SK-N-SH (cell line): ENCODE measurements around the gene VENTX. TPM values are rescaled to one million over a fixed set of nuclear protein-coding genes. Genes with fewer than 3 reads are reported as not detected.

ENCODE experiments used
- CTCF ChIA-PET: fragments of 300-600, 350-600 bp; formaldehyde crosslinking; extraction: SDS; loops from one replicate; lab custom pipeline; 2021; lab: Yijun Ruan, JAX
- POLR2A ChIA-PET: fragments of 350-600 bp; sonication (Branson Sonifier 250); formaldehyde crosslinking; extraction: SDS; loops from one replicate; lab custom pipeline; 2020; ENCODE audit warnings: antibody characterized with exemption, inconsistent platforms; lab: Yijun Ruan, JAX
- DNase-seq: peaks from one replicate; pipeline ENCODE4 v3.0.0; 2012
- H2AFZ ChIP-seq: fragments of 200-600 bp; sonication (generic); 2 replicates; pipeline ENCODE4 v1.8.1; 2016; ENCODE audit warnings: antibody characterized with exemption, mild to moderate bottlenecking, low read depth
- H3F3A ChIP-seq: fragments of 200-600 bp; sonication (generic); replicated peaks from 2 replicates; pipeline ENCODE3; 2016; ENCODE audit warnings: antibody characterized with exemption, mild to moderate bottlenecking; ENCODE audit not compliant: insufficient read depth
- H3K27ac ChIP-seq, 2 experiments: fragments of 200-500 bp in 1 of 2; fragments of 200-600 bp in 1 of 2; sonication (Bioruptor generic) in 1 of 2; sonication (generic), shearing (Covaris generic) in 1 of 2; 2 replicates each; pipeline versions ENCODE4 v1.5.1 to v1.6.1; 2014 to 2016; ENCODE audit warnings: low read depth in 2 of 2, inconsistent platforms in 1 of 2, low read length in 1 of 2, mild to moderate bottlenecking in 1 of 2, mixed read lengths in 1 of 2
- H3K27me3 ChIP-seq: fragments of 200-600 bp; sonication (generic), shearing (Covaris generic); 2 replicates; pipeline ENCODE4 v1.6.1; 2016; ENCODE audit warnings: mixed run types; ENCODE audit not compliant: insufficient read depth
- H3K36me3 ChIP-seq, 2 experiments: fragments of 200-500 bp in 1 of 2; fragments of 200-600 bp in 1 of 2; sonication (Bioruptor generic) in 1 of 2; sonication (generic) in 1 of 2; replicated peaks in 1 of 2; 2 replicates each; pipeline versions ENCODE3 to v1.5.1; 2014 to 2016; ENCODE audit warnings: low read length in 1 of 2, mild to moderate bottlenecking in 1 of 2; ENCODE audit not compliant: insufficient read depth in 2 of 2, control insufficient read depth in 1 of 2
- H3K4me1 ChIP-seq, 2 experiments: fragments of 200-500 bp in 1 of 2; fragments of 200-600 bp in 1 of 2; sonication (Bioruptor generic) in 1 of 2; sonication (generic), shearing (Covaris generic) in 1 of 2; 2 replicates each; pipeline versions ENCODE4 v1.5.1 to v1.6.1; 2014 to 2016; ENCODE audit warnings: low read depth in 1 of 2, low read length in 1 of 2, mixed run types in 1 of 2; ENCODE audit not compliant: insufficient read depth in 2 of 2, control insufficient read depth in 1 of 2
- H3K4me2 ChIP-seq: fragments of 200-600 bp; sonication (generic), shearing (Covaris generic); 2 replicates; pipeline ENCODE4 v1.6.1; 2017; ENCODE audit warnings: mixed run types
- H3K4me3 ChIP-seq, 2 experiments: fragments of 200-500 bp in 1 of 2; fragments of 200-600 bp in 1 of 2; sonication (Bioruptor generic) in 1 of 2; sonication (generic), shearing (Covaris generic) in 1 of 2; 2 replicates each; pipeline versions ENCODE4 v1.5.1 to v1.8.1; 2014 to 2016; ENCODE audit warnings: low read depth in 2 of 2, inconsistent platforms in 1 of 2, low read length in 1 of 2, mild to moderate bottlenecking in 1 of 2, mixed read lengths in 1 of 2, moderate library complexity in 1 of 2
- H3K79me2 ChIP-seq: fragments of 200-600 bp; sonication (generic); 2 replicates; pipeline ENCODE4 v1.8.1; 2017; ENCODE audit warnings: mild to moderate bottlenecking; ENCODE audit not compliant: insufficient read depth
- H3K9ac ChIP-seq: fragments of 200-600 bp; sonication (generic); 2 replicates; pipeline ENCODE4 v1.6.1; 2017; ENCODE audit warnings: mixed run types
- H3K9me2 ChIP-seq: fragments of 200-600 bp; sonication (generic); 2 replicates; pipeline ENCODE4 v1.6.1; 2017; ENCODE audit warnings: mixed run types
- H3K9me3 ChIP-seq: fragments of 200-600 bp; sonication (generic); 2 replicates; pipeline ENCODE4 v1.6.1; 2017; ENCODE audit warnings: mixed run types, mild to moderate bottlenecking, moderate library complexity
- H4K20me1 ChIP-seq: fragments of 200-600 bp; sonication (generic); 2 replicates; pipeline ENCODE4 v1.6.1; 2017; ENCODE audit warnings: mild to moderate bottlenecking, mixed run types; ENCODE audit not compliant: insufficient read depth
- ELF1 ChIP-seq: IDR thresholded peaks from 2 replicates; pipeline ENCODE4 v1.4.0; 2012
- EZH2phosphoT487 ChIP-seq: fragments of 200-600 bp; sonication (generic); IDR thresholded peaks from 2 replicates; pipeline ENCODE4 v1.6.1; 2017; ENCODE audit warnings: low read depth, mixed run types, mild to moderate bottlenecking, antibody characterized with exemption, moderate library complexity, borderline replicate concordance
- FOSL2 ChIP-seq: IDR thresholded peaks from 2 replicates; pipeline ENCODE4 v1.4.0; 2012; ENCODE audit warnings: low read depth, mild to moderate bottlenecking, moderate library complexity, borderline replicate concordance
- FOXJ3 ChIP-seq: sonication (generic); formaldehyde crosslinking; IDR thresholded peaks from 2 replicates; pipeline ENCODE4 v1.5.1; 2020; ENCODE audit warnings: mild to moderate bottlenecking, missing genetic modification reagents
- FOXM1 ChIP-seq: IDR thresholded peaks from 2 replicates; pipeline ENCODE4 v1.4.0; 2012; ENCODE audit warnings: low read depth, mild to moderate bottlenecking
- IRF3 ChIP-seq: fragments of 150-350 bp; IDR thresholded peaks from 2 replicates; pipeline ENCODE4 v1.6.1; 2016; ENCODE audit warnings: mild to moderate bottlenecking, low read depth, low read length
- JUND ChIP-seq: IDR thresholded peaks from 2 replicates; pipeline ENCODE4 v1.4.0; 2012
- MAX ChIP-seq: IDR thresholded peaks from 2 replicates; pipeline ENCODE4 v1.4.0; 2012; ENCODE audit warnings: low read depth
- MEF2A ChIP-seq: IDR thresholded peaks from 2 replicates; pipeline ENCODE4 v1.4.0; 2012; ENCODE audit warnings: low read depth, borderline replicate concordance
- MXI1 ChIP-seq: IDR thresholded peaks from 2 replicates; pipeline ENCODE4 v1.6.1; 2012; ENCODE audit warnings: mild to moderate bottlenecking, low read depth, low read length, improper control_type of control experiment
- NFIC ChIP-seq: IDR thresholded peaks from 2 replicates; pipeline ENCODE4 v1.4.0; 2012; ENCODE audit warnings: borderline replicate concordance
- PBX3 ChIP-seq: IDR thresholded peaks from 2 replicates; pipeline ENCODE4; 2012
- RCOR1 ChIP-seq: fragments of 150-350 bp; IDR thresholded peaks from 2 replicates; pipeline ENCODE4 v1.6.1; 2017; ENCODE audit warnings: antibody characterized with exemption, low read length
- SIN3A ChIP-seq: IDR thresholded peaks from 2 replicates; pipeline ENCODE4 v1.6.1; 2012; ENCODE audit warnings: low read depth, mild to moderate bottlenecking, low read length, moderate library complexity, borderline replicate concordance
- SMC3 ChIP-seq: IDR thresholded peaks from 2 replicates; pipeline ENCODE4 v1.6.1; 2012; ENCODE audit warnings: low read depth, low read length, improper control_type of control experiment
- TCF12 ChIP-seq: IDR thresholded peaks from 2 replicates; pipeline ENCODE4 v1.4.0; 2012
- TEAD4 ChIP-seq: IDR thresholded peaks from 2 replicates; pipeline ENCODE4 v1.4.0; 2012; ENCODE audit warnings: mild to moderate bottlenecking, borderline replicate concordance; ENCODE audit not compliant: insufficient read depth
- USF2 ChIP-seq: fragments of 150-350 bp; IDR thresholded peaks from 2 replicates; pipeline ENCODE4 v1.6.1; 2017; ENCODE audit warnings: antibody characterized with exemption, low read length, low read depth, borderline replicate concordance
- YY1 ChIP-seq: IDR thresholded peaks from 2 replicates; pipeline ENCODE4 v1.4.0; 2012; ENCODE audit warnings: low read depth, mild to moderate bottlenecking
- ZBTB33 ChIP-seq: IDR thresholded peaks from 2 replicates; pipeline ENCODE4 v1.4.0; 2012; ENCODE audit warnings: low read depth, borderline replicate concordance
- WGBS: methylation state at CpG from one replicate; pipeline ENCODE4 v1.1.6; 2017; ENCODE audit warnings: low lambda C conversion rate; 5-methylcytosine and 5-hydroxymethylcytosine counted together
- polyA plus RNA-seq, 3 experiments: library from polyadenylated mRNA; depleted of rRNA; stranded (reverse); fragments of >200 nt; gene quantifications; 2 replicates each; pipeline ENCODE4 v1.2.3, GENCODE V29; 2012

VENTX gene
- polyA plus RNA-seq, 1 of the 3 experiments (the other 2 are of a cell fraction) = not detected

- peaks cover 6% of the 10 kb centered on the region for H3F3A ChIP-seq
- H3K9me2 ChIP-seq = no peaks in the 10 kb centered on the region
- 92% methylated on average over 5 of the region's 10 CpGs for WGBS
- no peak overlapping the region for H2AFZ ChIP-seq
- no peak overlapping the region for H3K27ac ChIP-seq
- DNase-seq = no peak
- CTCF ChIA-PET = no interaction called here
- no peaks in the 10 kb centered on the region for H3K36me3 ChIP-seq
- peaks cover 12 to 14% of the 10 kb centered on the region in 2 experiments; a peak in 3 of 4 replicates for H3K4me1 ChIP-seq
- no peak overlapping the region for H3K4me2 ChIP-seq
- POLR2A ChIA-PET = interaction anchor here (0.7 to 1.5 kb wide), 2 partner anchors 17 to 980 kb away, joined by 4 to 5 read pairs; no protein-coding TSS in a partner anchor
- no peaks in the 10 kb centered on the region for H4K20me1 ChIP-seq
- no peaks in the 10 kb centered on the region for H3K9me3 ChIP-seq
- no peaks in the 10 kb centered on the region for H3K79me2 ChIP-seq
- H3K4me3 ChIP-seq = no peak overlapping the region
- no peaks in the 10 kb centered on the region for H3K27me3 ChIP-seq
- TF ChIP-seq FOSL2 = no peak
- TF ChIP-seq MEF2A = no peak
- no peak for TF ChIP-seq TEAD4
- no peak for TF ChIP-seq MXI1
- no peak for TF ChIP-seq USF2
- no peak for TF ChIP-seq RCOR1
- no peak for TF ChIP-seq SMC3
- TF ChIP-seq EZH2phosphoT487 = no peak
- TF ChIP-seq ELF1 = no peak
- no peak for TF ChIP-seq YY1
- no peak for TF ChIP-seq IRF3
- TF ChIP-seq SIN3A = no peak
- H3K9ac ChIP-seq = no peak overlapping the region
These were observed 26.0 kb downstream of the VENTX start for GRCh38 chr10:133263674-133264073.

- Histone ChIP-seq H3K4me2 (no peak overlapping the region), H3K9ac (no peak overlapping the region), H4K20me1 (no peaks in the 10 kb centered on the region), H3K4me1 (peaks cover 6 to 14% of the 10 kb centered on the region in 2 experiments; a peak in 3 of 4 replicates), H3K9me3 (no peaks in the 10 kb centered on the region), H3K27me3 (no peaks in the 10 kb centered on the region), H3K27ac (no peak overlapping the region), H3K36me3 (no peaks in the 10 kb centered on the region), H3F3A (peaks cover 5% of the 10 kb centered on the region), H3K4me3 (no peak overlapping the region), H3K9me2 (no peaks in the 10 kb centered on the region), H2AFZ (no peak overlapping the region), H3K79me2 (no peaks in the 10 kb centered on the region)
- WGBS = 66% methylated on average over 9 of the region's 9 CpGs
- ChIA-PET CTCF (no interaction called here), POLR2A (interaction anchor here (0.7 to 1.5 kb wide), 2 partner anchors 16 to 981 kb away, joined by 4 to 5 read pairs; no protein-coding TSS in a partner anchor)
- TF ChIP-seq FOXM1 (no peak), RCOR1 (no peak), SMC3 (no peak), MAX (no peak), PBX3 (no peak), ELF1 (no peak), MXI1 (no peak), FOXJ3 (no peak), ZBTB33 (no peak), IRF3 (no peak), NFIC (no peak), JUND (no peak), TCF12 (no peak), YY1 (no peak)
- DNase-seq = no peak
These were observed 26.8 kb downstream of the VENTX start for GRCh38 chr10:133264461-133264860.
